NOMO-1 treated with DMSO at 0.1 percent for 48 hours (cell line): ENCODE data around the gene TSHZ2.

Experiments
- DNase-seq: peaks from one replicate; lab custom pipeline; 2025; ENCODE audit not compliant: unreplicated experiment; lab: John Stamatoyannopoulos, UW

The TSHZ2 gene

GRCh38 chr20:53274365-53274764 lies 302.2 kb downstream of the TSHZ2 start:
- DNase-seq, result peak; percentile 14

- no peak for DNase-seq
Observed at GRCh38 chr20:53274807-53275206, 302.6 kb downstream of the TSHZ2 start.

- DNase-seq, result no peak
Observed at GRCh38 chr20:53276143-53276542, 304.0 kb downstream of the TSHZ2 start.

GRCh38 chr20:53278555-53278954 lies 306.4 kb downstream of the TSHZ2 start:
- DNase-seq, result no peak

GRCh38 chr20:53279735-53280134 lies 307.6 kb downstream of the TSHZ2 start:
- no peak for DNase-seq

GRCh38 chr20:53281557-53282117 lies 309.5 kb downstream of the TSHZ2 start:
- no peak for DNase-seq

- no peak for DNase-seq
Observed at GRCh38 chr20:53282217-53282955, 310.2 kb downstream of the TSHZ2 start.

- DNase-seq, result no peak
Observed at GRCh38 chr20:53283011-53283410, 310.9 kb downstream of the TSHZ2 start.

GRCh38 chr20:53283597-53283996 lies 311.4 kb downstream of the TSHZ2 start:
- DNase-seq, result no peak

- DNase-seq, result no peak
Observed at GRCh38 chr20:53284256-53284655, 312.1 kb downstream of the TSHZ2 start.

- DNase-seq, result no peak
Observed at GRCh38 chr20:53284696-53285095, 312.5 kb downstream of the TSHZ2 start.

- peak; percentile 43 for DNase-seq
Observed at GRCh38 chr20:53287357-53288042, 315.3 kb downstream of the TSHZ2 start.

- DNase-seq, result no peak
Observed at GRCh38 chr20:53291548-53291947, 319.4 kb downstream of the TSHZ2 start.

GRCh38 chr20:53292347-53292746 lies 320.2 kb downstream of the TSHZ2 start:
- DNase-seq, result no peak

GRCh38 chr20:53294804-53295203 lies 322.6 kb downstream of the TSHZ2 start:
- DNase-seq, result no peak

GRCh38 chr20:53296025-53296424 lies 323.9 kb downstream of the TSHZ2 start:
- DNase-seq, result no peak

- DNase-seq, result no peak
Observed at GRCh38 chr20:53296451-53297153, 324.4 kb downstream of the TSHZ2 start.

- DNase-seq, result no peak
Observed at GRCh38 chr20:53297154-53297529, 325.0 kb downstream of the TSHZ2 start.

- DNase-seq, result no peak
Observed at GRCh38 chr20:53298260-53298659, 326.1 kb downstream of the TSHZ2 start.

GRCh38 chr20:53298911-53299310 lies 326.8 kb downstream of the TSHZ2 start:
- DNase-seq, result no peak

- no peak for DNase-seq
Observed at GRCh38 chr20:53299831-53300230, 327.7 kb downstream of the TSHZ2 start.

GRCh38 chr20:53301869-53302268 lies 329.7 kb downstream of the TSHZ2 start:
- no peak for DNase-seq
